ENCODE measurements around the gene BUD13. TPM values are rescaled to one million over a fixed set of nuclear protein-coding genes. Genes with fewer than 3 reads are reported as not detected.

BUD13 gene
- total and polyA plus RNA-seq, 2 of the 13 experiments (the other 11 are each of a cell fraction or from before 2014, with no cell fraction given) = 13.3 to 25.9 TPM

- no peak overlapping the region for H3K4me2 ChIP-seq (ENCODE audit: low read depth, low read length)
- H4K20me1 ChIP-seq (ENCODE audit: insufficient read depth, low read length) = no peaks in the 10 kb centered on the region
- no peak overlapping the region for H3K4me3 ChIP-seq (replicated peaks in 1 of 3; ENCODE audit: insufficient read depth in 1 of 3, low read depth in 2 of 3, low read length in 3 of 3)
- ATAC-seq (no peak), DNase-seq (ENCODE audit: low spot score) (no peak), FAIRE-seq (no peak)
- peaks cover 13% of the 10 kb centered on the region for H3K79me2 ChIP-seq (ENCODE audit: insufficient read depth, low read length)
- H3K36me3 ChIP-seq (replicated peaks in 1 of 2; ENCODE audit: control insufficient read depth in 1 of 2, insufficient read depth in 2 of 2, low read length in 2 of 2) = no peaks in the 10 kb centered on the region
- CTCF ChIA-PET (ENCODE audit: low intra/inter-chr PET ratio, low total read pairs) = no interaction called here
- BruUV-seq (replicated peaks) = no TSS peak
- peaks cover 76% of the 10 kb centered on the region for H3K4me1 ChIP-seq (ENCODE audit: insufficient read depth, low read length)
- 98% methylated on average over 2 of the region's 2 CpGs for WGBS (ENCODE audit: low lambda C conversion rate)
- H3K9ac ChIP-seq (ENCODE audit: insufficient read depth, low read depth, low read length) = no peak overlapping the region
- no peak overlapping the region for H3K27ac ChIP-seq (ENCODE audit: extremely low read length, insufficient read depth, low read length)
- no peaks in the 10 kb centered on the region for H3K9me3 ChIP-seq (ENCODE audit: low read length)
- in situ Hi-C loops (cut with HindIII; ENCODE audit: extremely low pct_ligation_motif_present, low pct_unique_long_range_greater_than_20kb) (loop anchor here (5.0 to 10.0 kb wide), 2 partner anchors 42 to 300 kb away; partner anchors contain the start of genes APOA1 and SIK3), intact Hi-C loops (cut with micrococcal nuclease; ENCODE audit: unreplicated experiment) (no loop called here)
- H2AFZ ChIP-seq (ENCODE audit: low read length) = no peak overlapping the region
- POLR2A ChIA-PET = interaction anchor here (12.0 to 17.3 kb wide), 2 partner anchors 12 to 35 kb away, joined by 291 to 1365 read pairs; partner anchors contain the start of genes APOA1, APOA4 and APOC3
- no peaks in the 10 kb centered on the region; a peak in 1 of 5 replicates for H3K27me3 ChIP-seq (ENCODE audit: control insufficient read depth in 1 of 2, insufficient read depth in 2 of 2, low read length in 2 of 2)
- no peak for TF ChIP-seq SALL1 (CRISPR knock-in tag; IDR thresholded peaks at IDR 0.05)
Measured at GRCh38 chr11:116794851-116795250, 22.1 kb upstream of the BUD13 start.

- TF ChIP-seq ZSCAN25 (CRISPR knock-in tag; IDR thresholded peaks at IDR 0.05) (no peak), USF2 (IDR thresholded peaks at IDR 0.05; ENCODE audit: low read depth, low read length) (no peak), USF2 (CRISPR knock-in tag; IDR thresholded peaks at IDR 0.05; ENCODE audit: borderline replicate concordance) (peak; percentile 68; the same call in 1 of the 2 replicates), THAP11 (CRISPR knock-in tag; IDR thresholded peaks at IDR 0.05) (peak; percentile 56), ZNF235 (CRISPR knock-in tag; IDR thresholded peaks at IDR 0.05; ENCODE audit: borderline replicate concordance) (no peak), ZNF143 (CRISPR knock-in tag; IDR thresholded peaks at IDR 0.05) (peak; percentile 69; the same call in 1 of the 2 replicates), NFYC (CRISPR knock-in tag; IDR thresholded peaks at IDR 0.05) (peak; percentile 45; the same call in 1 of the 2 replicates)
- in situ Hi-C loops (cut with HindIII; ENCODE audit: extremely low pct_ligation_motif_present, low pct_unique_long_range_greater_than_20kb) (loop anchor here (5.0 to 10.0 kb wide), 2 partner anchors 44 to 301 kb away; partner anchors contain the start of genes APOA1 and SIK3), intact Hi-C loops (cut with micrococcal nuclease; ENCODE audit: unreplicated experiment) (no loop called here)
- H3K9ac ChIP-seq (ENCODE audit: insufficient read depth, low read depth, low read length) = no peak overlapping the region
- H3K4me3 ChIP-seq (replicated peaks in 1 of 3; ENCODE audit: insufficient read depth in 1 of 3, low read depth in 2 of 3, low read length in 3 of 3) = no peak overlapping the region
- FAIRE-seq (no peak), ATAC-seq (no peak), DNase-seq (ENCODE audit: low spot score) (no peak)
- peaks cover 13% of the 10 kb centered on the region for H3K79me2 ChIP-seq (ENCODE audit: insufficient read depth, low read length)
- H3K4me2 ChIP-seq (ENCODE audit: low read depth, low read length) = no peak overlapping the region
- H3K36me3 ChIP-seq (replicated peaks in 1 of 2; ENCODE audit: control insufficient read depth in 1 of 2, insufficient read depth in 2 of 2, low read length in 2 of 2) = no peaks in the 10 kb centered on the region
- CTCF ChIA-PET (ENCODE audit: low intra/inter-chr PET ratio, low total read pairs) = no interaction called here
- no TSS peak for BruUV-seq (replicated peaks)
- no peaks in the 10 kb centered on the region for H4K20me1 ChIP-seq (ENCODE audit: insufficient read depth, low read length)
- POLR2A ChIA-PET = interaction anchor here (4.1 to 17.3 kb wide), 3 partner anchors 13 to 36 kb away, joined by 47 to 1365 read pairs (median 291); partner anchors contain the start of genes APOA1, APOA4 and APOC3
- peaks cover 87% of the 10 kb centered on the region for H3K4me1 ChIP-seq (ENCODE audit: insufficient read depth, low read length)
- H3K9me3 ChIP-seq (ENCODE audit: low read length) = no peaks in the 10 kb centered on the region
- WGBS (ENCODE audit: low lambda C conversion rate) = 89% methylated on average over 1 of the region's 1 CpG
- H3K27ac ChIP-seq (ENCODE audit: extremely low read length, insufficient read depth, low read length) = no peak overlapping the region
- no peak overlapping the region for H2AFZ ChIP-seq (ENCODE audit: low read length)
- H3K27me3 ChIP-seq (ENCODE audit: control insufficient read depth in 1 of 2, insufficient read depth in 2 of 2, low read length in 2 of 2) = no peaks in the 10 kb centered on the region; a peak in 1 of 5 replicates
Measured at GRCh38 chr11:116793772-116794097, 20.9 kb upstream of the BUD13 start.

All from HepG2 (cell line).